ENCODE measurements around the gene ATXN1.

DNA sequence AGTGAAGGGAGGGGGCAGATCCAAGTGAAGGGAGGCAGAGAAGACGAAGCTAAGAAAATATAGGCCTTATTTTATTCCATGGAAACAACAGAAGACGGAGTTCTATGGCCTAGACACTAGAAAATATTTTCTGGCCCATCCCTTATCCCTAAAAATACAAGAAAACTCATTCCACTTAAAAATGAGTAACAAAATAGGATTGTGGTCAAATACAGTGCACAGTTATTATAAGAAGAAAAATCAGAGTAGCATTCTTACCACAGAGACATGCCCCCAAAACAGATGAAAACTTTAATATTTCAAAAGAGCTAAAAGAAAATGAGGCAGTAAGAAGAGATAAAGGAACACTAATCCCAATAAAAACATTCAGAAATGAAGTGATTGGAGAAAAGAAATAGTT, 320.0 kb downstream of the ATXN1 start:
- no peak for TF ChIP-seq FOXA1 (IDR thresholded peaks at IDR 0.05)
- TF ChIP-seq HDGF (IDR thresholded peaks at IDR 0.05; ENCODE audit: borderline replicate concordance), result no peak
- no peak for TF ChIP-seq ELF4 (IDR thresholded peaks at IDR 0.05)
- TF ChIP-seq SUZ12 (IDR thresholded peaks at IDR 0.05), result no peak
- TF ChIP-seq FOXK2 (IDR thresholded peaks at IDR 0.05), result no peak

All from HEK293T (cell line).